Immature natural killer cell (primary cell): Measurements from ENCODE around the gene IFITM5. TPM values are rescaled to one million over a fixed set of nuclear protein-coding genes. Genes with fewer than 3 reads are reported as not detected.
"Not testable (repeated sequence)": the region's sequence is repeated elsewhere in the genome, so short reads cannot be mapped to it uniquely, and the experiment has no call there.

Experiments used
- DNase-seq, 3 donors: peaks; one replicate each; pipeline ENCODE4 v3.0.0; 2022; ENCODE audit warnings: mixed read lengths in 1 of 3
- H3K27ac Mint-ChIP-seq, 6 donors: one replicate each; pipeline ENCODE4 v1.8.0; 2020; ENCODE audit warnings: mixed read lengths in 6 of 6, mild to moderate bottlenecking in 5 of 6, inconsistent platforms in 4 of 6, moderate library complexity in 3 of 6
- H3K27me3 Mint-ChIP-seq, 3 donors: one replicate each; pipeline ENCODE4 v1.8.0; 2020 to 2021; ENCODE audit warnings: low read depth in 3 of 3, mild to moderate bottlenecking in 3 of 3, mixed read lengths in 3 of 3, moderate library complexity in 3 of 3, inconsistent platforms in 1 of 3
- H3K36me3 Mint-ChIP-seq, 3 donors: one replicate each; pipeline ENCODE4 v1.8.0; 2020; ENCODE audit warnings: mixed read lengths in 3 of 3, inconsistent platforms in 2 of 3, mild to moderate bottlenecking in 2 of 3
- H3K4me1 Mint-ChIP-seq, 2 donors: one replicate each; pipeline ENCODE4 v1.8.0; 2020; ENCODE audit warnings: inconsistent platforms in 2 of 2, mild to moderate bottlenecking in 2 of 2, mixed read lengths in 2 of 2, moderate library complexity in 1 of 2
- H3K4me3 Mint-ChIP-seq, 5 donors: one replicate each; pipeline ENCODE4 v1.8.0; 2020; ENCODE audit warnings: mild to moderate bottlenecking in 5 of 5, mixed read lengths in 5 of 5, inconsistent platforms in 3 of 5, moderate library complexity in 3 of 5
- H3K9me3 Mint-ChIP-seq, 6 donors: one replicate each; pipeline ENCODE4 v1.8.0; 2020; ENCODE audit warnings: mild to moderate bottlenecking in 6 of 6, mixed read lengths in 6 of 6, inconsistent platforms in 4 of 6, moderate library complexity in 3 of 6
- polyA plus RNA-seq, 3 donors: library from polyadenylated mRNA; unstranded; fragments of 300-500 nt; fragmentation: Illumina TruSeq; gene quantifications; one replicate each; pipeline ENCODE4 v1.2.3, GENCODE V29; 2021

Gene IFITM5
- polyA plus RNA-seq, 3 donors from 2014 or later: not detected

DNA sequence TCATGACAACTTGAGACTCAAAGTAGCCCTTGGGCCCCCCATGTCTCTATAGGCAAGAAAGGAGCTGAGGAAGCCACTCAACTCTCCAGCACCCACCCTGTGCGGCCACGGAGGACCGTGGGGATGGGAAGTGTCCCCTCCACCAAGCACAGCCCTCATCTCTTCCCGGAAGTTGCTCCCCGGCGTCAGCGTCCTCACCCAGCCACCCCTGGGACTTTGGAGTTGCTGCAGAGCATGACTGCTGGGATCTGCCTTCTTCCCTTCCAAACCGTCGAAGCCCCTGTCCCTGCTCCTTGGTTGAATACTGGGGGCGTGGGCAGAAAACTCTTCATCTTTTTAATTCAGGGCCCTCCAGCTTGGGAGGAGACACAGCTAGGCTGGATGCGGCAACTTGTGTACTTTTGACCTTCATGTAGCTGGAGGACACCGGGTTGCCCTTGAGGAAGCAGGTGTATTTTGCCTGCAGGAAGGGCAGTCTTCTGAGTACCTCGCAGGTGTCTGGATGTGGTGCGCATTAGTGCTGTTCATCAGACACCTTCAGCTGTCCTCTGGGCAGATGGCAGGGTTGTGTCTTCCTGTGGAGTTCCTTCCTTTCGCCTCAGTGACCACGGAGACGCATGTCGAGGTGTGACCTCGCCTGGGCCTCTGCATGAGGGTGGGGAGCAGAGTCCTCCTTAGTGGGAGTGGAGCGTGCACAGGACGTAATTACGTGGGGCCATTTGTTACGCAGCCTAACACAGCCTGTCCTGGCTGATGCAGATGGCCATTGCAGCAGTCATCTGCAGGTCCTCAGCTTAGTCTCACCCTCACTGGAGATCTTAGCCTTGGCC is 33.5 kb upstream of the IFITM5 start:
- Mint-ChIP-seq H3K4me1 (peaks cover 79 to 86% of the 10 kb centered on the region in 2 donors), H3K9me3 (peaks cover 0 to 2% (median 0%) of the 10 kb centered on the region in 6 donors), H3K27me3 (peaks cover 11 to 16% (median 15%) of the 10 kb centered on the region in 3 donors), H3K4me3 (peak overlapping the region; percentile 84 to 88 (median 87)), H3K27ac (peak overlapping the region; percentile 83 to 92 (median 88)), H3K36me3 (peaks cover 0 to 7% (median 0%) of the 10 kb centered on the region in 3 donors)
- peak in 2 of 3 donors; percentile 46 to 49 for DNase-seq

DNA sequence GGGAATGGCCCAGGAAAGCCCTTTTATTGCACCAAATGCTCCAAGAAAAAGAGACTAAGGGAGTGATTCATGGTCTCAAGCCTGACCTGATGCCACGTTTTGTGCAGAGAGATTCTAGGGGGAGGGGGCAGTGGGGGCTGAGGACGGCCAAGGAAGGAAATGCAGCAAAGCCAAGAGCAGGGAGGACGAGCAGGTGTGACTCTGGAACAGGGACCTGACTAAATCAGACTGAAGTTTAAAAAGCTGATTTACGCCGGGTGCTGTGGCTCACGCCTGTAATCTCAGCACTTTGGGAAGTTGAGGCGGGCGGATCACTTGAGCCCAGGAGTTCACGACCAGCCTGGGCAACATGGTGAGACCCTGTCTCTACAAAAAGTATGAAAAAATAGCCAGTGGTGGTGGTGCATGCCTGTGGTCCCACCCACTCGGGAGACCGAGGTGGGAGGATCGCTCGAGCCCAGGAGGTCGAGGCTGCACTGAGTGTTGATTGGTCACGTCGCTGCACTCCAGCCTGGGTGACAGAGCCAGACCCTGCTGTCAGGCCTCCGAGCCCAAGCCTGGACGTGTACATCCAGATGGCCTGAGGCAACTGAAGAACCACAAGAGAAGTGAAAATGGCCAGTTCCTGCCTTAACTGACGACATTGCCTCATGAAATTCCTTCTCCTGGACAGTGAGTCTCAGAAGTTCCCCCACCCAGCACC is 32.2 kb upstream of the IFITM5 start:
- Mint-ChIP-seq H3K4me3 (peak overlapping the region; percentile 84 to 88 (median 87)), H3K4me1 (peaks cover 87 to 94% of the 10 kb centered on the region in 2 donors), H3K36me3 (peaks cover 0 to 7% (median 0%) of the 10 kb centered on the region in 3 donors), H3K27me3 (peaks cover 11 to 16% (median 15%) of the 10 kb centered on the region in 3 donors), H3K9me3 (peaks cover 0 to 2% (median 0%) of the 10 kb centered on the region in 6 donors), H3K27ac (peak overlapping the region; percentile 84 to 95 (median 90))
- DNase-seq: no peak

DNA sequence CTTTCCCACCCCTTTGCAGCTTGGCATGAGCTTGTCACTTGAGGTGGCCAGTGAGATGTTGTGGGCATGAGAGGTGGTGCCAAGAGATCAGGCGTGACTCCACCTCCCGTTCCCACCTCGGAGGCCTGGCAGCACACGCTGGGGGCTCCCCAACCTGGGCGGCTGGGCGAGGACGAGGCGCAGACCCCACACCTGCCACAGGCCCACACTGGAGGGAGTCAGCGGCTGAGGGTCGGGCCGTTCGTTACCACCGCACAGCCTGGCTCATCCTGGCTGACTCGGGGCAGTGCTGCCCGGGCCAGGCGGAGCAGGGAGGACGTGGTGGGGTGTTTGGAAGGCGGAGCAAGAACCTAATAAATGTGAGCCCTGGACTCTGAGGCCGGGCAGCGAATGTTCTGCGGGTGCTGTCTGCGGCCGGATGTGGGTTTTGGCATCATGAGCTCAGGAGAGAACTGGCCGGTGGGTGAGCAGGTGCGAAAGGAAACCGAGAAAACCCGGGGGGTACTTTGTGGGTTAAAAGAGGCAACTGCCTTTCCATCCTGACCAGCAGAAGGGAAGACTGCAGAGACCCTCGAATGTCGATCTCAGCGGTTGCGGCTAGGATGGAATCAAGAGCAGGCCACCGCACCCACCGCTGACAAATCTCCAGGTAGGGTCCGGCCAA is 31.5 kb upstream of the IFITM5 start:
- H3K36me3 Mint-ChIP-seq: peaks cover 0 to 7% (median 0%) of the 10 kb centered on the region in 3 donors
- DNase-seq: peak; percentile 78 to 82 (median 79)
- peak overlapping the region; percentile 84 to 88 (median 87) for H3K4me3 Mint-ChIP-seq
- H3K4me1 Mint-ChIP-seq: peaks cover 87 to 94% of the 10 kb centered on the region in 2 donors
- H3K27me3 Mint-ChIP-seq: peaks cover 11 to 20% (median 15%) of the 10 kb centered on the region in 3 donors
- H3K9me3 Mint-ChIP-seq: peaks cover 0 to 2% (median 0%) of the 10 kb centered on the region in 6 donors
- H3K27ac Mint-ChIP-seq: peak overlapping the region; percentile 84 to 95 (median 90)

DNA sequence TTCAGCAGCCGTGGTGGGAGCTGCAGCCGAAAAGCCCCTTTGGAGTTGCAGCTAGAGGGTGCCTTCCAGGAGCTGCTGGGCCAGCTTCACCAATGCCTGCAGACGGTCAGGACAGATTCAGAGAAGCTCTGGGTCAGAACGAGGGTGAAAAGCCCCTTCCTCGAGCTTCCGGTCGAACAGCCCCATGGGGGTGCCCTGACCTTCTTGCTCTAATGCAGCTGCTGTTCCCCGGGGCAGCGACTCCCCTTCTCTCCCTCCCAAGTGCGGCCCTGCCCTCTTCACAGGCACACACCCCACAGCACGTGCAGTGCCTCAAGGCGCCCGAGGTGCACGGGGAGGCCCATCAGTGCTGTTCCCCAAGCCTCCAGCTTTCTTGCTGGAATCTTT is 31.0 kb upstream of the IFITM5 start:
- peaks cover 0 to 2% (median 0%) of the 10 kb centered on the region in 6 donors for H3K9me3 Mint-ChIP-seq
- peaks cover 85 to 94% of the 10 kb centered on the region in 2 donors for H3K4me1 Mint-ChIP-seq
- H3K27me3 Mint-ChIP-seq: peaks cover 11 to 20% (median 15%) of the 10 kb centered on the region in 3 donors
- H3K4me3 Mint-ChIP-seq: peak overlapping the region; percentile 84 to 88 (median 87)
- peaks cover 0 to 7% (median 0%) of the 10 kb centered on the region in 3 donors for H3K36me3 Mint-ChIP-seq
- no peak for DNase-seq
- H3K27ac Mint-ChIP-seq: peak overlapping the region in 5 of 6 donors; percentile 84 to 95 (median 92)

DNA sequence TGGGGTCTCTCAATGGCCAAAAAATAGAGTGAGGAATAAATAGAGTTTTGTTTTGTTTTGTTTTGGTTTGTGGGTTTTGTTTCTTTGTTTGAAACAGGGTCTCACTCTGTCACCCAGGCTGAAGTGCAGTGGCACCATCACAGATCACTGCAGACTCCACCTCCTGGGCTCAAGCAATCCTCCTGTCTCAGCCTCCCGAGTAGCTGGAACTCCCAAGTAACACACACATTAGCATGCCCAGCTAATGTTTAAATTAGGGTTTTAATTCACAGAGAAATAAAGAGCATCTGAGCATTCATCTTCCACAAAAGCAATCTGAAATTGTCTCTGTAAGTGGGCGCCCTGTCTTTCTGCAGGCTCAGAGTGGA is 30.5 kb upstream of the IFITM5 start:
- no peak for DNase-seq
- Mint-ChIP-seq H3K36me3 (peaks cover 0 to 7% (median 0%) of the 10 kb centered on the region in 3 donors), H3K27ac (peak overlapping the region; percentile 84 to 95 (median 90)), H3K4me1 (peaks cover 87 to 95% of the 10 kb centered on the region in 2 donors), H3K27me3 (peaks cover 11 to 20% (median 16%) of the 10 kb centered on the region in 3 donors), H3K4me3 (peak overlapping the region; percentile 28 to 88 (median 84)), H3K9me3 (peaks cover 0 to 2% (median 0%) of the 10 kb centered on the region in 6 donors)

DNA sequence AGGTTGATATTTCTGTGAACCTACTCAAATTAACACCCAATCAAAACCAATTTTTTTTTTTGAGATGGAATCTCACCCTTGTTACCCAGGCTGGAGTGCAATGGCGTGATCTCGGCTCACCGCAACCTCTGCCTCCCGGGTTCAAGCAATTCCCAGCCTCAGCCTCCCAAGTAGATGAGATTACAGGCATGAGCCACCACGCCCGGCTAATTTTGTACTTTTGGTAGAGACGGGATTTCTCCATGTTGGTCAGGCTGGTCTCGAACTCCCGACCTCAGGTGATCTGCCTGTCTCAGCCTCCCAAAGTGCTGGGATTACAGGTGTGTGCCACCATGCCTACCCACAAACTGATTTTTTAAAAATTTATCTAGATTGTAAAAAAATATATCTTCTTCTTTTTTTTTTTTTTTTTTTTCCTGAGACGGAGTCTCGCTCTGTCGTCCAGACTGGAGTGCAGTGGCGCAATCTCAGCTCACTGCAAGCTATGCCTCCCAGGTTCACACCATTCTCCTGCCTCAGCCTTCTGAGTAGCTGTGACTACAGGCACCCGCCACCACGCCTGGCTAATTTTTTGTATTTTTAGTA is 29.3 kb upstream of the IFITM5 start:
- Mint-ChIP-seq H3K4me3 (peak overlapping the region in 1 of 5 donors; percentile 84), H3K27ac (peak overlapping the region; percentile 84 to 95 (median 90)), H3K4me1 (peaks cover 90 to 91% of the 10 kb centered on the region in 2 donors), H3K27me3 (peaks cover 11 to 22% (median 17%) of the 10 kb centered on the region in 3 donors)
- DNase-seq, H3K36me3 Mint-ChIP-seq, H3K9me3 Mint-ChIP-seq: not testable (repeated sequence)

DNA sequence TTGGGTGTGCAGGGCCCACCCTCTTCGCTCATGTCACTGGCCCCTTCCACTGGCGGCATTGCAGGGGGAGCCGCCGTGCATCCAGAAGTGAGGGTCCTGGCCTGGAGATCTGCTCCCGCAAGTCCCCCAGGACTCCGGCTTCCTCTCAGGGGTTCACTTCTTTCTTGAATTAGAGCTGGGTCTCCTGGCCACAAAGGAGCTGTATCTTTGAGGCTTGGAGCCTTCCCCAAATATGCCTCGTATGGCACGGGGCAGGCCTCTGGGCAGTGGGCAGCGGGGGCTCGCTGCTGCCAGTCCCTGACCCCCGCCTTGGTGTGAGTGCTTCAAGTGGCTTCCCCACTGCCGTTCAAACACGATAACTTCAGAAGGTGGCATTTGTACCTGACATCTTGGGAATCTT is 28.7 kb upstream of the IFITM5 start:
- peaks cover 0 to 3% (median 0%) of the 10 kb centered on the region in 3 donors for H3K36me3 Mint-ChIP-seq
- peak overlapping the region in 5 of 6 donors; percentile 56 to 93 (median 70) for H3K27ac Mint-ChIP-seq
- no peaks in the 10 kb centered on the region for H3K9me3 Mint-ChIP-seq
- peak overlapping the region in 2 of 5 donors; percentile 18 to 23 for H3K4me3 Mint-ChIP-seq
- peaks cover 85 to 90% of the 10 kb centered on the region in 2 donors for H3K4me1 Mint-ChIP-seq
- peaks cover 11 to 22% (median 16%) of the 10 kb centered on the region in 3 donors for H3K27me3 Mint-ChIP-seq
- DNase-seq: no peak

DNA sequence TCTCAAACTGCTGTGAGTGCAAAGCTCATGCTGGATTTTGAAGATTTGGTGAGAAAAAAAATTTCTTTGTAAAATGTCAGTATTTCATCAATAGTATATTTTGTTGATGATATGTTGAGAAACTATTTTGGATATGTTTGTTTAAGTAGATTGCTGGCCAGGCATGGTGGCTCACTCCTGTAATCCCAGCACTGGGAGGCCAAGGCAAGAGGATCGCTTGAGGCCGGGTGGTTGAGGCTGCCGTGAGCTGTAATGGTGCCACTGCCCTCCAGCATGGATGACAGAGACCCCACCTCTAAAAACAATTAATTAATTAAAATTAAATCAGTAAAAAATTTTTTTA is 28.2 kb upstream of the IFITM5 start:
- peak overlapping the region; percentile 77 to 96 (median 92) for H3K27ac Mint-ChIP-seq
- peak overlapping the region; percentile 51 to 73 (median 65) for H3K4me3 Mint-ChIP-seq
- H3K27me3 Mint-ChIP-seq: peaks cover 11 to 22% (median 14%) of the 10 kb centered on the region in 3 donors
- no peaks in the 10 kb centered on the region for H3K36me3 Mint-ChIP-seq
- no peak for DNase-seq
- H3K4me1 Mint-ChIP-seq: peaks cover 81 to 87% of the 10 kb centered on the region in 2 donors
- H3K9me3 Mint-ChIP-seq: no peaks in the 10 kb centered on the region

DNA sequence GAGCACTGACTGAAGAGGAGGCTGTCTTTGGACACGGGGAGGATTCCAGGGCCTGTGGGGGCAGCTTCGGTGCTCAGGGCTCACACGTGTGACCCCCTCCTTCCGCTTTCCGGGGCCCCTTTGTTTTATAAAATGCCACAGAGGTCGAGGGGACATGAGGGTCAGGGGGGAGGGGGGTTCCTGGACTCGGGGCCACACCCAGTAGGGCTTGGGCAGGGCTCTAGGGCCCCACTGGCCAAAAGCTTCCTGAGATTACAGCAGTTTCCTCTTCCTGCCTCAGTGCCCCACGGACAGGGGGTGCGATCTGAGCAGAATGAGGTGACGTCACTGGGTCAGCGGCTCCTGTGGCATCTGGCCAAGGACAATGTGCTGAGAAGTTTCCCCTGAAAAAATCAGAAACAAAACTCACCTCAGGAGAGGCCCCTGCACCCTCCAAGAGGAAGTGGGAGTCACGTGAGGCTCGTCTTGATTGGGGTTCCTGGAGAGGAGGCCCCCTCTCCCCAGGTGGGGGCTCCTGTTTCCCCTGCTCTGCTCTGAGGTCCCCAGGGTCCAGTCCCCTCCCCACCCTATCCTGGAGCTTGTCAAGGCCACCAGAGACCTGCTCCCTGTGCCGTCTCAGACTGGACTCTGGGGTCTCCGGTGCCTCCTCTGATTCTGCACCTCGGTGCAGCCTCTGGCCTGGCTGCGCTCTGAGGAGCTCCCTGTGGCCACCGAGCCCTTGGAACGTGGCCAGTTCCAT is 27.7 kb upstream of the IFITM5 start:
- Mint-ChIP-seq H3K9me3 (no peaks in the 10 kb centered on the region), H3K27ac (peak overlapping the region; percentile 77 to 96 (median 92)), H3K4me1 (peaks cover 75 to 83% of the 10 kb centered on the region in 2 donors), H3K36me3 (no peaks in the 10 kb centered on the region), H3K4me3 (peak overlapping the region; percentile 51 to 81 (median 71)), H3K27me3 (peaks cover 11 to 22% (median 14%) of the 10 kb centered on the region in 3 donors)
- DNase-seq: peak; percentile 78 to 80 (median 78)

DNA sequence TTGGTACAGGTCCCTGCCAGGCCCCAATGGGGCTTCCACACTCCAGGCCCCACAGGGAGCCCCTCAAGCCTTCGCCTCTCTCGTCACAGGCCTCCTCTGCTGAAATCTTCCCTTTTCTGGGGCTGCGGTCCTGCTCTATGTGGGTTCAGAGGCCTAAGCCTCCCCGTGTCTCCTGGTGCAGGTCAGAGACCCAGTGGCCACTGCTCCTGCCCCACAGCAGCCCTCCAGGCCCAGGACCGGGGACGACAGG is 27.2 kb upstream of the IFITM5 start:
- Mint-ChIP-seq H3K4me1 (peaks cover 70 to 78% of the 10 kb centered on the region in 2 donors), H3K27ac (peak overlapping the region; percentile 77 to 96 (median 92)), H3K36me3 (no peaks in the 10 kb centered on the region), H3K27me3 (peaks cover 11 to 19% (median 14%) of the 10 kb centered on the region in 3 donors), H3K4me3 (peak overlapping the region; percentile 51 to 81 (median 71)), H3K9me3 (no peaks in the 10 kb centered on the region)
- DNase-seq: no peak

DNA sequence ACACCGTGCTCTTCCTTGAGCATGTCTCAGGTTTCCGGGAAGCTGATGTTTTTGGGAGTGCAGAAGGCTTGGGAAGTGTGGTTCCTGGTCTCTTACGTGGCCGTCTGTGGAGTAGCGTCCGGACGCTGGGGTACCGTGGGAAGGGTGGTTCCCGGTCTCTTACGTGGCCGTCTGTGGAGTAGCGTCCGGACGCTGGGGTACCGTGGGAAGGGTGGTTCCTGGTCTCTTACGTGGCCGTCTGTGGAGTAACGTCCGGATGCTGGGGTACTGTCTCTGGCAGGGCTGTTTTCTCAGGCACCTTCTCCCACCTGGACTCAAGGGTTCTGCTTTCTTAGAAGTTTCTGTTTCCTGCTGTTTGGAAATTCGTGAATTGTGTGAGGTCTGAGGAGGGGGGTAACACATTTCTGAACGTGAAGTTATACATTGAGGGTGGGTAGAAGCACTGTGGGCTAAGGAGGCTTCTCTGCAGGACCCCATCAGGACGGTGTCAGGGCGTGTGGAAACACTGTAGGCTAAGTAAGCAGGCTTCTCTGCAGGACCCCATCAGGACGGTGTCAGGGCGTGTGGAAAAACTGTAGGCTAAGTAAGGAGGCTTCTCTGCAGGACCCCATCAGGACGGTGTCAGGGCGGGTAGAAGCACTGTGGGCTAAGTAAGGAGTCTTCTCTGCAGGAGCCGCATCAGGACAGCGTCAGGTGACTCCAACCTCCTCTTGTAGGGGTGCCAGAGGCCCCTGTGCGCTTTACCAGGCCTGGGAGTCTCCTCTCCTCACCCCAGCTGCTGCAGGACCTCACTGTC is 26.7 kb upstream of the IFITM5 start:
- peaks cover 65 to 74% of the 10 kb centered on the region in 2 donors for H3K4me1 Mint-ChIP-seq
- H3K4me3 Mint-ChIP-seq: peak overlapping the region; percentile 51 to 81 (median 71)
- peaks cover 8 to 14% (median 10%) of the 10 kb centered on the region in 3 donors for H3K27me3 Mint-ChIP-seq
- no peak for DNase-seq
- peak overlapping the region; percentile 77 to 96 (median 92) for H3K27ac Mint-ChIP-seq
- H3K36me3 Mint-ChIP-seq: no peaks in the 10 kb centered on the region
- H3K9me3 Mint-ChIP-seq: no peaks in the 10 kb centered on the region
